Right lobe of liver (tissue), 4 donors: ENCODE measurements around the gene TMEM245.

ENCODE experiments used
- POLR2A ChIP-seq: fragments of 450-650 bp; IDR thresholded peaks from one replicate; pipeline ENCODE4 v1.6.1; 2017; ENCODE audit warnings: antibody characterized with exemption, mild to moderate bottlenecking
- TF ChIP-seq, protein P1 (sequence below), 4 donors: fragments of 200-600 bp in 3 of 4; fragments of 450-650 bp in 1 of 4; IDR thresholded peaks; one replicate each; pipeline versions ENCODE4 v1.5.1 to v1.8.0; 2016 to 2022; ENCODE audit warnings: antibody characterized with exemption in 4 of 4, mild to moderate bottlenecking in 2 of 4
- donor health status: DM: no; HTN: no; CAD: no.
- donor health status: DM: no; HTN: no; CAD: no.
- donor health status: DM: no; HTN: yes; CAD: no.

GRCh38 chr9:109118808-109119438 is 824 bp downstream of the TMEM245 start:
- TF ChIP-seq, protein P1, sequence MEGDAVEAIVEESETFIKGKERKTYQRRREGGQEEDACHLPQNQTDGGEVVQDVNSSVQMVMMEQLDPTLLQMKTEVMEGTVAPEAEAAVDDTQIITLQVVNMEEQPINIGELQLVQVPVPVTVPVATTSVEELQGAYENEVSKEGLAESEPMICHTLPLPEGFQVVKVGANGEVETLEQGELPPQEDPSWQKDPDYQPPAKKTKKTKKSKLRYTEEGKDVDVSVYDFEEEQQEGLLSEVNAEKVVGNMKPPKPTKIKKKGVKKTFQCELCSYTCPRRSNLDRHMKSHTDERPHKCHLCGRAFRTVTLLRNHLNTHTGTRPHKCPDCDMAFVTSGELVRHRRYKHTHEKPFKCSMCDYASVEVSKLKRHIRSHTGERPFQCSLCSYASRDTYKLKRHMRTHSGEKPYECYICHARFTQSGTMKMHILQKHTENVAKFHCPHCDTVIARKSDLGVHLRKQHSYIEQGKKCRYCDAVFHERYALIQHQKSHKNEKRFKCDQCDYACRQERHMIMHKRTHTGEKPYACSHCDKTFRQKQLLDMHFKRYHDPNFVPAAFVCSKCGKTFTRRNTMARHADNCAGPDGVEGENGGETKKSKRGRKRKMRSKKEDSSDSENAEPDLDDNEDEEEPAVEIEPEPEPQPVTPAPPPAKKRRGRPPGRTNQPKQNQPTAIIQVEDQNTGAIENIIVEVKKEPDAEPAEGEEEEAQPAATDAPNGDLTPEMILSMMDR (IDR thresholded peaks at IDR 0.05) = no peak
- TF ChIP-seq POLR2A = no peak
